ENCODE results near the gene RNF169.

The RNF169 gene

GRCh38 chr11:74840486-74840885 is 91.8 kb downstream of the RNF169 start:
- Histone ChIP-seq H3K4me3 (ENCODE audit: low read length in 2 of 2) (no peak overlapping the region), H3K4me1 (ENCODE audit: control insufficient read depth in 2 of 2, insufficient read depth in 2 of 2, low read length in 2 of 2) (no peaks in the 10 kb centered on the region), H3K9ac (ENCODE audit: low read depth in 1 of 2, low read length in 2 of 2) (no peak overlapping the region), H3K9me3 (ENCODE audit: control insufficient read depth in 2 of 2, low read length in 2 of 2) (no peaks in the 10 kb centered on the region), H3K27ac (ENCODE audit: low read depth in 2 of 2, low read length in 2 of 2) (no peak overlapping the region), H3K36me3 (ENCODE audit: control insufficient read depth in 2 of 2, insufficient read depth in 2 of 2, low read length in 2 of 2) (peaks cover 48 to 56% of the 10 kb centered on the region in 2 donors), H3K27me3 (ENCODE audit: control insufficient read depth in 2 of 2, insufficient read depth in 2 of 2, low read length in 2 of 2) (no peaks in the 10 kb centered on the region)

- Histone ChIP-seq H3K27ac (ENCODE audit: low read depth in 2 of 2, low read length in 2 of 2) (no peak overlapping the region), H3K4me3 (ENCODE audit: low read length in 2 of 2) (no peak overlapping the region), H3K4me1 (ENCODE audit: control insufficient read depth in 2 of 2, insufficient read depth in 2 of 2, low read length in 2 of 2) (no peaks in the 10 kb centered on the region), H3K27me3 (ENCODE audit: control insufficient read depth in 2 of 2, insufficient read depth in 2 of 2, low read length in 2 of 2) (no peaks in the 10 kb centered on the region), H3K36me3 (ENCODE audit: control insufficient read depth in 2 of 2, insufficient read depth in 2 of 2, low read length in 2 of 2) (peaks cover 35 to 47% of the 10 kb centered on the region in 2 donors), H3K9me3 (ENCODE audit: control insufficient read depth in 2 of 2, low read length in 2 of 2) (no peaks in the 10 kb centered on the region), H3K9ac (ENCODE audit: low read depth in 1 of 2, low read length in 2 of 2) (no peak overlapping the region)
These were observed 94.3 kb downstream of the RNF169 start for GRCh38 chr11:74842967-74843366.

DNA sequence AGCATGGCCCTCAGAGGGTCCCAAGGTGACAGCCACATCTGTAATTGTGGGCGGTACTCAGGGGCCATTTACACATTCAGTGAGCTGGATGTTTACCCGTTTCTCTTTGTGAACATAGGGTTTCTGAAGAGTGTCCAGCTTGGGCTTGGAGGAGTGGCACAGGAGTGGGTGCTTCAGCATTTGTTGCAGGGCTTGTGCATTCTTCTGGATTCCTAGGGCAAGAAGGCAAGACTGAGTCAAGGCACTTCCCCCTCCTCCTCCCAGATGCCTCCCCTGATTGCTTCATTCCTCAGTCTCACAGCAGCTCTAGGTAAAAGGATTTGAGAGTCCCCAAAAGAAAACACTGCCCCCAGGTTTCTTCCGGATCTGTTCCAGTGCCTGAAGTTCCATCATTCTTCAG is 95.4 kb downstream of the RNF169 start:
- no peak overlapping the region for H3K9ac ChIP-seq (ENCODE audit: low read depth in 1 of 2, low read length in 2 of 2)
- H3K36me3 ChIP-seq (ENCODE audit: control insufficient read depth in 2 of 2, insufficient read depth in 2 of 2, low read length in 2 of 2) = peaks cover 30 to 47% of the 10 kb centered on the region in 2 donors
- H3K4me3 ChIP-seq (ENCODE audit: low read length in 2 of 2) = no peak overlapping the region
- no peaks in the 10 kb centered on the region for H3K27me3 ChIP-seq (ENCODE audit: control insufficient read depth in 2 of 2, insufficient read depth in 2 of 2, low read length in 2 of 2)
- H3K27ac ChIP-seq (ENCODE audit: low read depth in 2 of 2, low read length in 2 of 2) = no peak overlapping the region
- H3K9me3 ChIP-seq (ENCODE audit: control insufficient read depth in 2 of 2, low read length in 2 of 2) = no peaks in the 10 kb centered on the region
- no peaks in the 10 kb centered on the region for H3K4me1 ChIP-seq (ENCODE audit: control insufficient read depth in 2 of 2, insufficient read depth in 2 of 2, low read length in 2 of 2)

DNA sequence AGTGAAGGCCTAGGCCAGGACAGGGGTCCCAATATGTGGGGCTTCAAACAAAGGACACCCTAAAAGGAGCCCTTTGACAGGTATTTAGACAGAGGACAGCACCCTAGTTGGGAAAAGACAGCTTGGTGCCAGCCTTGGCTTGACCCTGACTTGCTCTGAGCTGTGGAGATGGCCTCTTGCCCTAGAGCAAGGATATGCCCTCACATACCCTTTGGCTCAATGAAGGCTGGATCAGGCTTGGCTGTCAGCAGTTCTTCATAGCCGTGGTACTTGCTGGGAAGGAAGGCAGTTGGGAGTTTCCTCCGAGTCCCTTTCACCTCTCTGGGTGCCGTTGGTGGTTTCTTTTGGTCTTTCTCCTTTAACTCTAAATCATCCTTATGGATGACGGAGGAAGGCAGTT is 96.2 kb downstream of the RNF169 start:
- Histone ChIP-seq H3K27me3 (ENCODE audit: control insufficient read depth in 2 of 2, insufficient read depth in 2 of 2, low read length in 2 of 2) (no peaks in the 10 kb centered on the region), H3K27ac (ENCODE audit: low read depth in 2 of 2, low read length in 2 of 2) (no peak overlapping the region), H3K4me1 (ENCODE audit: control insufficient read depth in 2 of 2, insufficient read depth in 2 of 2, low read length in 2 of 2) (no peaks in the 10 kb centered on the region), H3K9me3 (ENCODE audit: control insufficient read depth in 2 of 2, low read length in 2 of 2) (no peaks in the 10 kb centered on the region), H3K9ac (ENCODE audit: low read depth in 1 of 2, low read length in 2 of 2) (no peak overlapping the region), H3K4me3 (ENCODE audit: low read length in 2 of 2) (no peak overlapping the region), H3K36me3 (ENCODE audit: control insufficient read depth in 2 of 2, insufficient read depth in 2 of 2, low read length in 2 of 2) (peaks cover 30 to 52% of the 10 kb centered on the region in 2 donors)

DNA sequence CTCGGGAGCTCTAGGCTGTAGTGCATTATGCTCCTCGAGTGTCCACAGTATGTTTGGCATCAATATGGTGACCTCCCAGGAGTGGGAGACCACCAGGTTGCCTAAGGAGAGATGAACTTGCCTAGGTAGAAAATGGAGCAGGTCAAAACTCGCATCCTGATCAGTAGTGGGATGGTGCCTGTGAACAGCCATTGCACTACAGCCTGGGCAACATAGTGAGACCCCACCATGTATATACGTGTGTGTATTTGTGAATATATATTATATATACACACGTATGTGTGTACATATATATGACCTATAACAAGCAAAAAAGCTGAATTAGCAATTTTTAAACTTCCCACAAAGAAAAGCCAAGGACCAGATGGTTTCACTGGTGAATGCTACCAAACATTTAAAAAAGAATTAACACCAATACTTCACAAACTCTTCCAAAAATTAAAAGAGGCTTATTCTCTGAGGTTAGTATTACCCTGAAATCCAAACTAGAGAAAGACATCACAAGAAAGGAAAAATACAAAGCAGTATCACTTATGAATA is 97.4 kb downstream of the RNF169 start:
- Histone ChIP-seq H3K27me3 (ENCODE audit: control insufficient read depth in 2 of 2, insufficient read depth in 2 of 2, low read length in 2 of 2) (no peaks in the 10 kb centered on the region), H3K27ac (ENCODE audit: low read depth in 2 of 2, low read length in 2 of 2) (no peak overlapping the region), H3K36me3 (ENCODE audit: control insufficient read depth in 2 of 2, insufficient read depth in 2 of 2, low read length in 2 of 2) (peaks cover 34 to 56% of the 10 kb centered on the region in 2 donors), H3K4me1 (ENCODE audit: control insufficient read depth in 2 of 2, insufficient read depth in 2 of 2, low read length in 2 of 2) (no peaks in the 10 kb centered on the region), H3K4me3 (ENCODE audit: low read length in 2 of 2) (no peak overlapping the region), H3K9ac (ENCODE audit: low read depth in 1 of 2, low read length in 2 of 2) (no peak overlapping the region), H3K9me3 (ENCODE audit: control insufficient read depth in 2 of 2, low read length in 2 of 2) (no peaks in the 10 kb centered on the region)

DNA sequence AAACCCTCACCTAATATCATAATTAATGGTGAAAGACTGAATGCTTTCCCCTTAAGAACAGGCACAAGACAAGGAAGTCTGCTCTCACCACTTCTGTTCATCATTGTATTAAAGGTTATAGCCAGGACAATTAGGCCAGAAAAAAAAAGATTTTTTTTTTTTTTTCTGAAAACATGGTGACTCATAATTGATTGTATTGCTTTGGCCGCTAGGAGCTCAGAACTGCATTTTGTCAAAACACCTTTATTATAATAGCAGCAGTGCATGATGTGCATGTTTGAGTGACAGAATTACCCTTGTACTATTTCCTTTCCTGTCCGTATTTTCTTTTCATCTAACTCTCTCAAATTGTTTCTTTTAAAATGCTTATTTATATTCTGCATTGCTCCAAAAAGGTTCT is 98.1 kb downstream of the RNF169 start:
- no peaks in the 10 kb centered on the region for H3K4me1 ChIP-seq (ENCODE audit: control insufficient read depth in 2 of 2, insufficient read depth in 2 of 2, low read length in 2 of 2)
- H3K9ac ChIP-seq (ENCODE audit: low read depth in 1 of 2, low read length in 2 of 2) = no peak overlapping the region
- no peak overlapping the region for H3K4me3 ChIP-seq (ENCODE audit: low read length in 2 of 2)
- no peaks in the 10 kb centered on the region for H3K9me3 ChIP-seq (ENCODE audit: control insufficient read depth in 2 of 2, low read length in 2 of 2)
- peaks cover 32 to 60% of the 10 kb centered on the region in 2 donors for H3K36me3 ChIP-seq (ENCODE audit: control insufficient read depth in 2 of 2, insufficient read depth in 2 of 2, low read length in 2 of 2)
- no peak overlapping the region for H3K27ac ChIP-seq (ENCODE audit: low read depth in 2 of 2, low read length in 2 of 2)
- H3K27me3 ChIP-seq (ENCODE audit: control insufficient read depth in 2 of 2, insufficient read depth in 2 of 2, low read length in 2 of 2) = no peaks in the 10 kb centered on the region

DNA sequence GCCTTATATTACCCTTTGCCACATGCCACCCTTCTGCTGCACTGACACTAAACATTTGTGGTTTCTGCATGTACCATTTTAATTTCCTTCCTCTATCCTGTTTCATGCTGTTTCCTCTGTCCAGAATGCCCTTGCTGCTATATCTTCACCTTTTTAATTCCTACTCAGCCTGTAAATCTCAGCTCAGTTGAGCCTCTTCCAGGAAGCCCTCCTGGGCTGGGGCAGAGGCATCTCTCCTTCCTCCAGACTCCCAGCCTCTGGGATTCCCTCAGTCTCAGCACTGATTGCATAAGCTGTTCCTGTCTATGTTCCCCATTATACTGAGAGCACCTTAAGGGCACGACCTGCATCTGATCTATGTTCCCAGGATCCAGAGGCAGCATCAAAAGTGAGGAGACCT is 98.7 kb downstream of the RNF169 start:
- no peak overlapping the region for H3K27ac ChIP-seq (ENCODE audit: low read depth in 2 of 2, low read length in 2 of 2)
- peaks cover 30 to 60% of the 10 kb centered on the region in 2 donors for H3K36me3 ChIP-seq (ENCODE audit: control insufficient read depth in 2 of 2, insufficient read depth in 2 of 2, low read length in 2 of 2)
- H3K4me1 ChIP-seq (ENCODE audit: control insufficient read depth in 2 of 2, insufficient read depth in 2 of 2, low read length in 2 of 2) = no peaks in the 10 kb centered on the region
- H3K4me3 ChIP-seq (ENCODE audit: low read length in 2 of 2) = no peak overlapping the region
- H3K9me3 ChIP-seq (ENCODE audit: control insufficient read depth in 2 of 2, low read length in 2 of 2) = no peaks in the 10 kb centered on the region
- no peak overlapping the region for H3K9ac ChIP-seq (ENCODE audit: low read depth in 1 of 2, low read length in 2 of 2)
- H3K27me3 ChIP-seq (ENCODE audit: control insufficient read depth in 2 of 2, insufficient read depth in 2 of 2, low read length in 2 of 2) = no peaks in the 10 kb centered on the region

GRCh38 chr11:74847895-74848294 is 99.2 kb downstream of the RNF169 start:
- Histone ChIP-seq H3K27ac (ENCODE audit: low read depth in 2 of 2, low read length in 2 of 2) (no peak overlapping the region), H3K9ac (ENCODE audit: low read depth in 1 of 2, low read length in 2 of 2) (no peak overlapping the region), H3K27me3 (ENCODE audit: control insufficient read depth in 2 of 2, insufficient read depth in 2 of 2, low read length in 2 of 2) (no peaks in the 10 kb centered on the region), H3K36me3 (ENCODE audit: control insufficient read depth in 2 of 2, insufficient read depth in 2 of 2, low read length in 2 of 2) (peaks cover 28 to 55% of the 10 kb centered on the region in 2 donors), H3K9me3 (ENCODE audit: control insufficient read depth in 2 of 2, low read length in 2 of 2) (no peaks in the 10 kb centered on the region), H3K4me3 (ENCODE audit: low read length in 2 of 2) (no peak overlapping the region), H3K4me1 (ENCODE audit: control insufficient read depth in 2 of 2, insufficient read depth in 2 of 2, low read length in 2 of 2) (no peaks in the 10 kb centered on the region)

DNA sequence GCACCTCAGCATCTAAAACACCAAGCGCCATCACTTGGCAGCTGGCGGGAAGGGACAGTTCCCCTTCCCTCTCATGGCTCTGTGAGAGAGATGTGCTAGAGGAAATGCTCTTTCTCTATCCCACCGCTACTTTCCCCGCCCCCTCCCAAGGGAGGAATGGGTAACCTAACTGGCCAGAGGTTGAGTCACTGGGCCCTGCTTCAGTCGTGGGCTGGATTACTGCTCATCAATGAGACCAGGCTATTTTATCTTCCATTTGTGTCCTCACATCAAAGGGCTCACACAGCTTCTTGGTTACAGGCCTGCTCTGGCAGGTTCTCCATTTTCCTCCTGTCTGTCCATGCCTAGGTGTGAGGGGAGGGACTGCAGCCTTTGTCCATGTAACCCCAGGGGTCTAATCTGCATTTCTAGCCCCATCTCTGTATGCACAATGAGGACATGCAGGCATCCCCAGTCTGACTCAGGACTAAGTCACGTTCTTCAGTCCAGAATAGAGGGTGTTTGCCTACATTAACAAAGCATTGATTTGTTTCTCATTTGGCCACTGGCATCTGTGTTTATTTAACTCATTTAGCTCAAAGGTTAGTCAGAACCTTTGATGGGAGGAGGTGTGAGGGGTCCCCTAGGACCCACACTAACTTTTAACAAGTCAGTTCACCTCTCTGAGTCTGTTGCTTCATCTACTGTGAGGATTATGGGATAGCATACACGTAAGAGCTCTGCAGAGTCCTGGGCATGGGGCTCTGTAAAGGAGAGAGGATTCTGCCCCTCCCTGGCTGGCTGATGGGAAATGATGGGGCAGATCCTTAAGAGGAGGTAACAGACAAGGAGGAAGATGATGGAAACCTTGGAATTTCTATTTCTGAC is 101.1 kb downstream of the RNF169 start:
- no peak overlapping the region for H3K4me3 ChIP-seq (ENCODE audit: low read length in 2 of 2)
- peaks cover 16 to 36% of the 10 kb centered on the region in 2 donors for H3K36me3 ChIP-seq (ENCODE audit: control insufficient read depth in 2 of 2, insufficient read depth in 2 of 2, low read length in 2 of 2)
- H3K4me1 ChIP-seq (ENCODE audit: control insufficient read depth in 2 of 2, insufficient read depth in 2 of 2, low read length in 2 of 2) = no peaks in the 10 kb centered on the region
- no peak overlapping the region for H3K27ac ChIP-seq (ENCODE audit: low read depth in 2 of 2, low read length in 2 of 2)
- no peaks in the 10 kb centered on the region for H3K27me3 ChIP-seq (ENCODE audit: control insufficient read depth in 2 of 2, insufficient read depth in 2 of 2, low read length in 2 of 2)
- no peaks in the 10 kb centered on the region for H3K9me3 ChIP-seq (ENCODE audit: control insufficient read depth in 2 of 2, low read length in 2 of 2)
- no peak overlapping the region for H3K9ac ChIP-seq (ENCODE audit: low read depth in 1 of 2, low read length in 2 of 2)

DNA sequence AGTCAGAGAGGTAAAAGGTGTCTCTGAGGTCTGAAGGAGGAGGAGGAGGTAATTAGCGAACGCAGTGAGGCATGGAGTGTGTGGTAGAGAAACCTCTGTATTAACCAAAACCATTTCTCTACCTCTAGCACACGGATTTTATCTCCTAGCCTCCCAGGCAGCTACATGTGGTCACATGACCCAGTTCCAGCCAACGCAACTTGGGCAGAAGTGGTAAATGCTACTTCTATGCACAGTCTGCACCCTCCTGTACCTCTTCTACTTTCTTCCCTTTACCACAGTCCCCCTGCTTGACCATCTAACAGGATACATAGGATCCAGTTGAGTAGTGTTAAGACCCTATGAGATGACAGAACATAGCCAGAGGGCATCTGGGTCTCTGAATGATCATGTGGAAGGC is 104.6 kb downstream of the RNF169 start:
- H3K4me3 ChIP-seq (ENCODE audit: low read length in 2 of 2) = no peak overlapping the region
- H3K9ac ChIP-seq (ENCODE audit: low read depth in 1 of 2, low read length in 2 of 2) = no peak overlapping the region
- H3K36me3 ChIP-seq (ENCODE audit: control insufficient read depth in 2 of 2, insufficient read depth in 2 of 2, low read length in 2 of 2) = peaks cover 12 to 31% of the 10 kb centered on the region in 2 donors
- H3K27me3 ChIP-seq (ENCODE audit: control insufficient read depth in 2 of 2, insufficient read depth in 2 of 2, low read length in 2 of 2) = no peaks in the 10 kb centered on the region
- no peaks in the 10 kb centered on the region for H3K4me1 ChIP-seq (ENCODE audit: control insufficient read depth in 2 of 2, insufficient read depth in 2 of 2, low read length in 2 of 2)
- no peak overlapping the region for H3K27ac ChIP-seq (ENCODE audit: low read depth in 2 of 2, low read length in 2 of 2)
- no peaks in the 10 kb centered on the region for H3K9me3 ChIP-seq (ENCODE audit: control insufficient read depth in 2 of 2, low read length in 2 of 2)
